GM23338 (cell line): ENCODE data around the gene GNAI2.

Experiments used
- EZH2 ChIP-seq: fragments of 200-600 bp; sonication (generic); IDR thresholded peaks from one replicate; pipeline ENCODE4 v1.8.0; 2017; ENCODE audit warnings: antibody characterized with exemption, mild to moderate bottlenecking, low read depth; ENCODE audit not compliant: unreplicated experiment
- POLR2AphosphoS5 ChIP-seq: IDR thresholded peaks from 2 replicates; pipeline ENCODE4 v1.6.1; 2016; ENCODE audit warnings: antibody characterized with exemption, low read depth
- TF ChIP-seq, protein P1 (sequence below), 2 experiments: fragments of 200-600 bp in 1 of 2; sonication (generic) in 1 of 2; conservative IDR thresholded peaks; 2 replicates each; pipeline versions ENCODE4 v1.5.1 to v1.6.1; 2016 to 2017; ENCODE audit warnings: antibody characterized with exemption in 2 of 2, low read depth in 2 of 2, mild to moderate bottlenecking in 2 of 2, moderate library complexity in 1 of 2
- TF ChIP-seq, protein P2 (sequence below): IDR thresholded peaks from one replicate; pipeline ENCODE4 v1.6.1; 2018; ENCODE audit warnings: antibody characterized with exemption; ENCODE audit not compliant: unreplicated experiment

DNA sequence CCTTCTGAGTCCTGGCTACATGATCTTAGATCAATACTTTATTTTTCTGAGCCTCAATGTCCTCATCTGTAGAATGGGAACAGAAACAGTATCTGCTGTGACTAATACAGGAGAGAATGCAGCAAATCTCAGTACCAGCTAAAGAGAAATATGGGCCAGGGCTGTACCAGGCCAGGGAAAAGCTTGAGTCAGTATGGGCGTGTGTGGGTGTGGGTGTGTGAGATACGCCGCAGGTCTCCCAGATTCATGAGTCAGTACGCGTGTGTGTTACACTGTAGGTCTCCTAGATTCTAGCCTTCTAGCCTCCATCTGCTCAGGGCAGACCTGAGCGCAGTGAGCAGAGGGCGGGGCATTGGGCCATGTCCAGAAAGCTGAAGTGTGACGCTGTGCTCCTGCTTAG is 15.2 kb downstream of the GNAI2 start:
- TF ChIP-seq EZH2 (no peak), POLR2AphosphoS5 (no peak)
- TF ChIP-seq, protein P1, sequence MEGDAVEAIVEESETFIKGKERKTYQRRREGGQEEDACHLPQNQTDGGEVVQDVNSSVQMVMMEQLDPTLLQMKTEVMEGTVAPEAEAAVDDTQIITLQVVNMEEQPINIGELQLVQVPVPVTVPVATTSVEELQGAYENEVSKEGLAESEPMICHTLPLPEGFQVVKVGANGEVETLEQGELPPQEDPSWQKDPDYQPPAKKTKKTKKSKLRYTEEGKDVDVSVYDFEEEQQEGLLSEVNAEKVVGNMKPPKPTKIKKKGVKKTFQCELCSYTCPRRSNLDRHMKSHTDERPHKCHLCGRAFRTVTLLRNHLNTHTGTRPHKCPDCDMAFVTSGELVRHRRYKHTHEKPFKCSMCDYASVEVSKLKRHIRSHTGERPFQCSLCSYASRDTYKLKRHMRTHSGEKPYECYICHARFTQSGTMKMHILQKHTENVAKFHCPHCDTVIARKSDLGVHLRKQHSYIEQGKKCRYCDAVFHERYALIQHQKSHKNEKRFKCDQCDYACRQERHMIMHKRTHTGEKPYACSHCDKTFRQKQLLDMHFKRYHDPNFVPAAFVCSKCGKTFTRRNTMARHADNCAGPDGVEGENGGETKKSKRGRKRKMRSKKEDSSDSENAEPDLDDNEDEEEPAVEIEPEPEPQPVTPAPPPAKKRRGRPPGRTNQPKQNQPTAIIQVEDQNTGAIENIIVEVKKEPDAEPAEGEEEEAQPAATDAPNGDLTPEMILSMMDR (conservative IDR thresholded peaks at IDR 0.05; ENCODE audit: low read depth in 2 of 2): no peak
- TF ChIP-seq, protein P2, sequence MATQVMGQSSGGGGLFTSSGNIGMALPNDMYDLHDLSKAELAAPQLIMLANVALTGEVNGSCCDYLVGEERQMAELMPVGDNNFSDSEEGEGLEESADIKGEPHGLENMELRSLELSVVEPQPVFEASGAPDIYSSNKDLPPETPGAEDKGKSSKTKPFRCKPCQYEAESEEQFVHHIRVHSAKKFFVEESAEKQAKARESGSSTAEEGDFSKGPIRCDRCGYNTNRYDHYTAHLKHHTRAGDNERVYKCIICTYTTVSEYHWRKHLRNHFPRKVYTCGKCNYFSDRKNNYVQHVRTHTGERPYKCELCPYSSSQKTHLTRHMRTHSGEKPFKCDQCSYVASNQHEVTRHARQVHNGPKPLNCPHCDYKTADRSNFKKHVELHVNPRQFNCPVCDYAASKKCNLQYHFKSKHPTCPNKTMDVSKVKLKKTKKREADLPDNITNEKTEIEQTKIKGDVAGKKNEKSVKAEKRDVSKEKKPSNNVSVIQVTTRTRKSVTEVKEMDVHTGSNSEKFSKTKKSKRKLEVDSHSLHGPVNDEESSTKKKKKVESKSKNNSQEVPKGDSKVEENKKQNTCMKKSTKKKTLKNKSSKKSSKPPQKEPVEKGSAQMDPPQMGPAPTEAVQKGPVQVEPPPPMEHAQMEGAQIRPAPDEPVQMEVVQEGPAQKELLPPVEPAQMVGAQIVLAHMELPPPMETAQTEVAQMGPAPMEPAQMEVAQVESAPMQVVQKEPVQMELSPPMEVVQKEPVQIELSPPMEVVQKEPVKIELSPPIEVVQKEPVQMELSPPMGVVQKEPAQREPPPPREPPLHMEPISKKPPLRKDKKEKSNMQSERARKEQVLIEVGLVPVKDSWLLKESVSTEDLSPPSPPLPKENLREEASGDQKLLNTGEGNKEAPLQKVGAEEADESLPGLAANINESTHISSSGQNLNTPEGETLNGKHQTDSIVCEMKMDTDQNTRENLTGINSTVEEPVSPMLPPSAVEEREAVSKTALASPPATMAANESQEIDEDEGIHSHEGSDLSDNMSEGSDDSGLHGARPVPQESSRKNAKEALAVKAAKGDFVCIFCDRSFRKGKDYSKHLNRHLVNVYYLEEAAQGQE: no peak
